Ramos (cell line): ENCODE measurements around the gene ENG.

Experiments
- in situ Hi-C: fragments of 300-500 bp; cut with MboI; formaldehyde crosslinking; loops from one replicate; pipeline ENCODE4 v1.14.3; 2022; ENCODE audit warnings: low sequenced_read_pairs; ENCODE audit not compliant: unreplicated experiment

ENG gene

GRCh38 chr9:127878652-127879390, 24.4 kb upstream of the ENG start:
- in situ Hi-C loops = no loop called here

- in situ Hi-C loops = no loop called here
Measured at GRCh38 chr9:127878001-127878651, 23.7 kb upstream of the ENG start.

- in situ Hi-C loops = no loop called here
Measured at GRCh38 chr9:127877566-127877998, 23.1 kb upstream of the ENG start, which contains the start of gene AK1. TSS of gene AK1 (minus strand) at chr9:127877675. CDS start at chr9:127874617, 3,058 bp downstream.

GRCh38 chr9:127876764-127877562, 22.5 kb upstream of the ENG start:
- in situ Hi-C loops = no loop called here

GRCh38 chr9:127876026-127876763, 21.7 kb upstream of the ENG start:
- in situ Hi-C loops = no loop called here

- in situ Hi-C loops = no loop called here
Measured at GRCh38 chr9:127875306-127875966, 21.0 kb upstream of the ENG start.

GRCh38 chr9:127874301-127875221, 20.1 kb upstream of the ENG start:
- in situ Hi-C loops = loop anchor here (25.0 kb wide), 2 partner anchors 287 to 362 kb away; no protein-coding TSS in a partner anchor

- in situ Hi-C loops = loop anchor here (25.0 kb wide), 2 partner anchors 287 to 362 kb away; no protein-coding TSS in a partner anchor
Measured at GRCh38 chr9:127873886-127874285, 19.4 kb upstream of the ENG start.

GRCh38 chr9:127873223-127873691, 18.8 kb upstream of the ENG start:
- in situ Hi-C loops = loop anchor here (25.0 kb wide), 2 partner anchors 286 to 361 kb away; no protein-coding TSS in a partner anchor

GRCh38 chr9:127872369-127873222, 18.1 kb upstream of the ENG start:
- in situ Hi-C loops = loop anchor here (25.0 kb wide), 2 partner anchors 285 to 360 kb away; no protein-coding TSS in a partner anchor

- in situ Hi-C loops = loop anchor here (25.0 kb wide), 2 partner anchors 284 to 359 kb away; no protein-coding TSS in a partner anchor
Measured at GRCh38 chr9:127871531-127871930, 17.1 kb upstream of the ENG start.

GRCh38 chr9:127870887-127871286, 16.4 kb upstream of the ENG start:
- in situ Hi-C loops = loop anchor here (25.0 kb wide), 2 partner anchors 284 to 359 kb away; no protein-coding TSS in a partner anchor

GRCh38 chr9:127870153-127870491, 15.7 kb upstream of the ENG start:
- in situ Hi-C loops = loop anchor here (25.0 kb wide), 2 partner anchors 283 to 358 kb away; no protein-coding TSS in a partner anchor

GRCh38 chr9:127869310-127870152, 15.1 kb upstream of the ENG start:
- in situ Hi-C loops = loop anchor here (10.0 to 25.0 kb wide), 3 partner anchors 135 to 357 kb away; partner anchors contain the start of gene TOR2A

- in situ Hi-C loops = loop anchor here (10.0 to 25.0 kb wide), 3 partner anchors 134 to 356 kb away; partner anchors contain the start of gene TOR2A
Measured at GRCh38 chr9:127868278-127868902, 13.9 kb upstream of the ENG start.
